GM12892 (cell line): ENCODE measurements around the gene FRMPD4.
A peak's percentile ranks its signal among the peaks of the same experiment; 100 is the strongest.

Experiments used
- DNase-seq: peaks from one replicate; pipeline ENCODE4 v3.0.0; 2011; ENCODE audit not compliant: insufficient read length
- FAIRE-seq: peaks from 2 replicates; lab custom pipeline; 2011; peaks lifted over from hg19 to GRCh38; lab: Jason Lieb, UNC
- POLR2A ChIP-seq: IDR thresholded peaks from 2 replicates; pipeline ENCODE4 v1.6.1; 2011; ENCODE audit warnings: low read depth, low read length, control low read depth
- POLR2AphosphoS5 ChIP-seq: IDR thresholded peaks from 2 replicates; pipeline ENCODE4 v1.6.1; 2011; ENCODE audit warnings: low read depth, low read length, control low read depth
- TAF1 ChIP-seq: IDR thresholded peaks from 2 replicates; pipeline ENCODE4 v1.6.1; 2011; ENCODE audit warnings: low read depth, mild to moderate bottlenecking, control low read depth, low read length, borderline replicate concordance

Gene FRMPD4

DNA sequence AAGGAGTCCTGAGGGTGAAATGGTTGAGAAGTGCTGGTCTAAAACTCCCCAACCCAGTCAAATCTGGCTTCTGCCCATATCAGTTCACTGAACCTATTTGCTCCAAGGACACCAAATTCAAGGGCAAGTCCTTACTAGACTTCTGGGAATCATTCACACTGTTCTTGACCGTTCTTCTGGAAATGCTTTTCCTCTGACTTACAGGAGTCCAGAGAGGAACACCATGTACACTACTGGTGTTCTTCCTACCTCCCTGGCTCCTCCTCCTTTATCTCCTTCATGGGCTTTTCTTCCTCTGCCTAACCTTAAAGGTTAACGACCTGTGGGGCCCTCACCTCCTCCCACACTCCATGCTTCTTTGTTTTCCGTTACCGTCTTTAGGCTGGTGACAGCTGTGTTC, 281.3 kb downstream of the FRMPD4 start:
- no peak for FAIRE-seq
- no peak for DNase-seq
- TF ChIP-seq POLR2AphosphoS5 (no peak), TAF1 (no peak), POLR2A (no peak)

DNA sequence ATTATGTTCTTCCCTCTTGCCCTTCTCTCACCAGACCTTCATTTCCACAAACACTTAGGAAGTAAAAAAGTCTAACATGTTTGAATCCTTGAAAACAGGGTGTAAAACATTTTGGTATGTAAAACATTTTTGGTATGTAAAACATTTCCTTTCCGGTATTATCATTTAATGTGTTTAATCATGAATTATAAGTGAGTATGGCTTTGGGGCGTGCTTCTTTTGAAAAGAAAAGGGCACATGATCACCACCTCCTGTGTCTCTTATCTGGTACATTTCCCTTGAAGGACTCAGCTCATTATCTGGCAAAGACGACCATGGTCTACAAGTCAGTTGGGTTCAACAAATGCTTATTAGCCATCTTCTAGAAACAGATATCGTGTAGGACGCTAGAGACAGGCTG, 283.6 kb downstream of the FRMPD4 start:
- no peak for TF ChIP-seq TAF1
- no peak for TF ChIP-seq POLR2AphosphoS5
- no peak for TF ChIP-seq POLR2A
- DNase-seq: no peak
- no peak for FAIRE-seq

DNA sequence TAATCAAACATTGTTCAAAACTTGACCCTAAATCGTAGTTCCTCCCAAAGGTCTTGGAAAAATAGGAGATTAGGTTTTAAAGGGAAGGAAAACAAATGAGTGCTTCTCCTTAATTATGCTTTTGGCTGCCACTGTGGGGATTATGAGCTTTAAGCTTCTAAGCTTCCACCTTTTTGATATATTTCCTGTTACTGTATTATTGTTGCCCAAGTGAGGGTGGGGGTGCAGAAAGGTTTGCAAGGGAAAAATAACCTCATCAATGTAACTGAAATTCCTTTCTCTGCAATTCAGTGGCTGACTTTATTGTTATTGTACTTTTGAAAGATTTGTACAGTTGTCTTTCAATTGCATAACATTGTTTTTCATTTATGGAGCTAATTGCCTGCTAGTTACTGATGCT, 285.1 kb downstream of the FRMPD4 start:
- DNase-seq (no peak), FAIRE-seq (no peak)
- TF ChIP-seq TAF1 (no peak), POLR2A (no peak), POLR2AphosphoS5 (no peak)

DNA sequence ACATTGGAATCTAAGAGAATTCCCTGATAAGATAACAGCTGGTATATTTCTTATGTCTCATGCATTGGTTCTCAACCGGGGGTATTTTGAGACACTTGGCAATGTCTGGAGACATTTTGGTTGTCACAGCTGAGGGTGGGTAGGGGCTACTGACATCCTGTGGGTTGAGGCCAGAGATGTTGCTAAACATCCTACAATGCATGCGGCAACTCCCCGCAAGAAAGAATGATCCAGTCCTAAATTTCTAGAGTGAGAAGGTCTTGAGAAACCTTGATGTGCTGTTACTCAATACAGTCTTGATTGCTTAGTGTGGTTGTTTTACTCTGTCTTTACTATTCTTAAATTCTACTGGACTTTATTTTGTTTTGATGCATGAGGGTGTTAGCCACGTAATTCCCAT, 287.2 kb downstream of the FRMPD4 start:
- TF ChIP-seq POLR2A (no peak), TAF1 (no peak), POLR2AphosphoS5 (no peak)
- DNase-seq (no peak), FAIRE-seq (no peak)

DNA sequence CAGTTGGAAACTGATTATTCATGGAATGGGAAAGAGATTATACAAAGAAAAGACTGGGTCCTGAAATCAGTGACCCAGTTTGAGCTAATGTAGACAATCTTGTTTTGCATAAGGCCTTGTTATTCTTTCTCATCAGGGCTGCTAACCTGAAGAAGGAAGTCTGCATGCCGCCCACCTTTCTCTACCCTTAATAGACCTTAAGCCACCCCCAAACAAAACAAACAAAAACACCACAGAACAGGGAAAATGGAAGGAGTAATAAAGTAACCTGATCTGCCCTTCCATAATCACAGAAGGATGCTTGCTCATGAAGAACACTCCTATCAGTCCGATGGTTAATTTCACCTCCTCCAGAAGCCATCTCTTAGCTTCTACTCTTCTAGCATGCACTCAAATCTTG, 288.1 kb downstream of the FRMPD4 start:
- no peak for DNase-seq
- no peak for FAIRE-seq
- no peak for TF ChIP-seq POLR2AphosphoS5
- no peak for TF ChIP-seq POLR2A
- TF ChIP-seq TAF1: no peak

DNA sequence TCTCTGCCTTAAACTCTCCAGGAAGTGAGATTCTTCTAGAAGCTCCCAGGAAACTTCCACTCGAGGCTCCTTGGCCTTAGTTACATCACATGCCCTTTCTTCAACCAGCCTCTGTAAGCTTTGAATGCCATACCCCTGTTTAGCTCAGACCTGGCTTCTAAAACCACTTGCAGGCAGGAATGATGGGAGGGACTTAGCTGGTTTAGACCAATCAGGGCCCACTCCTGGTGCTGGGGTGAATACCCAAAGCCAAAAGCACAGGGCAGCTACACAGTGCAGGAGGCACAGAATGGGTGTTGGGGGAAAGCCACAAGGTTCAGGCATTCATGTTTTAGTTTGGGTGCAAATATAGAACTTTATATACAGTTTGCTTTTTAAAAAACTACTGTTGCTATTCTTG, 296.2 kb downstream of the FRMPD4 start:
- DNase-seq (no peak), FAIRE-seq (no peak)
- TF ChIP-seq POLR2A (no peak), TAF1 (no peak), POLR2AphosphoS5 (no peak)

DNA sequence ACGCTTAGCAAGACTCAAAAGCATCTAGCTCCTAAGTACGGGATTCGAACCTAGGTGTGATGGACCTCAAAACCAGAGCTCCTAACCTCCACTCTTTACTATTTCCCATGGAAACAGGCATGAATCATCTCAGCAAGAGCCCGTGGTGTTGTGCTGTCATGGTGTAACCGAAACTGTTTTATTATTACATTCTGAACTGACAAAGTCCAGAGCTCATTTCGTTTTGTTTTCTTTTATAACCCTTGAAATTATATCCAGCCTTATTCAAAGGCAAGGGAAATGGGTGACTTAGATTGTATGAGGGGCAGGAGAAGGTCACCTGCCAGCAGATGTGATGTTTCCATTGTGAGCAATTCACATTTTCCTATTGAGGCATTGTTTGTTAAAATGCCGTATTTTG, 301.1 kb downstream of the FRMPD4 start:
- no peak for DNase-seq
- FAIRE-seq: no peak
- TF ChIP-seq POLR2AphosphoS5 (no peak), POLR2A (no peak), TAF1 (no peak)

DNA sequence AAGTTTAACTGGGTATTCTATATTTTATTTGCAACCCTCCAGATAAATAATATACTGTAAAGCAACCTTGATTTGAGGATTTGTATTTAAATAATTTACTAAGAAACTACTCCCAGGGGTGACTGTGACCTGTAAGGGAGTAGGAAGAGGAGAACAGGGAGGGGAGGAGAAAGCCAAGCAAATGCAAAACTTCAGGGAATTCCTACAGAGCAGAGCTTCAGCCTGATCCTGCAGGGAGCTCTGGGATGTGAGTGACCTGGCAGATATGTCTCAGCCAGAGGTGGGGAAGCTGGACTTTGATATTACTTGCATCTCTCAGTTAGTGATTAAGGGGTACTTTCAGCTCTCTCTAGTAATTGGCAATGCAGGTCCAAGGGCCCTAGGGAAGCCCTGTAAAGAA, 302.0 kb downstream of the FRMPD4 start:
- DNase-seq (no peak), FAIRE-seq (no peak)
- TF ChIP-seq POLR2AphosphoS5 (no peak), TAF1 (no peak), POLR2A (no peak)

DNA sequence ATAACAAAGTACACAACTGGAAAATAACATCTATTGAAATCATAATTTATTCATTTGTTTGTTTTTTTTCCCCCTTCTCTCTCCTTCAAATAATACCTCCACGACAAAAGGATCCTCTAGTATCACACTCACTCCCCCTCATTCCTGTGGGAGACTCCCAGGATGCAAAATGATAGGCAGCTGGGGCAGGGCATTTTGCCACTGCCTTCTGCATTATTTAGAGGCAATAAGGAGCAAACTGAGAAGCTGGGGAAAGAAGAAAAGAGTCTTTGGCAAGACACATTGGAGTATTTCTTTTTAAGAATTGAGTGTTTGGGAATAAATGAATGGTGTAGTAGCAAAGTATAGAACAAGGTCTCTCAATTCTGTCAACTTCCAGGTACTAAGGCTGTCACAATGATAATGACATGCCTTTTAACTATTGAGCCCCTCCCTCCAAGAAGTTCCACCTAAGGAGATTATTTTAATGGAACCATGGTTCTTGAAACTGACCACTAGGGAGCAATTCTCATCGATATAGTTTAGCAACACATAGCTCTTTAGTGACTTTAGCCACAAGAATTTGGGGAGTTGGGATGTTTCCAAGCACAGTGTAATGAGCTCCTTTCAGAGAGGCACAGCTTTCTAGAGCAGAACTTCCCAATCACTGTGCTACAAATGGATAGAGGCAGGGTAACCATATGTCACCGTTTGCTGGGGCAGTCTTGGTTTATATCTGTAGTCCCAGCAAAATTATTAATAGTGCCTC, 303.3 kb downstream of the FRMPD4 start:
- FAIRE-seq (no peak), DNase-seq (no peak)
- no peak for TF ChIP-seq POLR2AphosphoS5

DNA sequence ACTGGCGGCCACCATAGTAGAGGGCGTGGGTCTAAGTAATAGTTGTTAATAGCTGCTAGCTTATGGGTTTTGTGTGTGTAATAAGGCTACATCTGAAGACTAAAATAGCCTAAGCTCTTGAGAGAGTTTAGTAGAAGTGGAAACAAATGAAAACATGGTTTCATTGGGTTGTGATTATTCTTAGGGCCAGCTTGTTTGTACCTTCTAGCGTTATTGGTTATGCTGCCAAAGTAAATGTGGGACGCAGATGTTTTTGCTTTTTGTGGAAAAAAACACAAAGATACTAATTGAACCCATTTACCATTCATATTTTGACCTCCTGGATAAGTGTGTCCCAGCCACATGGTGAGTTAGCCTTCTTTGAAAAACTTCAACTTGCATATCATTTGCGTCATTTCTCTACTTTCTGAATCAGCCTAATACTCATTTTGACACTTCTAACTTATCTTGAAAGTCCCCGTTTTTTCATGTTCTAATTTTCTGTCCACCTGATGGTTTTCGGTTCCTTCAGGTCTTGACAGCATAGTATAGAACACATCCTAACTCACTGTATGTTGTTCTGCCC, 305.3 kb downstream of the FRMPD4 start:
- FAIRE-seq (peak; percentile 88), DNase-seq (peak; percentile 3)
- TF ChIP-seq TAF1 (no peak), POLR2A (no peak), POLR2AphosphoS5 (no peak)

DNA sequence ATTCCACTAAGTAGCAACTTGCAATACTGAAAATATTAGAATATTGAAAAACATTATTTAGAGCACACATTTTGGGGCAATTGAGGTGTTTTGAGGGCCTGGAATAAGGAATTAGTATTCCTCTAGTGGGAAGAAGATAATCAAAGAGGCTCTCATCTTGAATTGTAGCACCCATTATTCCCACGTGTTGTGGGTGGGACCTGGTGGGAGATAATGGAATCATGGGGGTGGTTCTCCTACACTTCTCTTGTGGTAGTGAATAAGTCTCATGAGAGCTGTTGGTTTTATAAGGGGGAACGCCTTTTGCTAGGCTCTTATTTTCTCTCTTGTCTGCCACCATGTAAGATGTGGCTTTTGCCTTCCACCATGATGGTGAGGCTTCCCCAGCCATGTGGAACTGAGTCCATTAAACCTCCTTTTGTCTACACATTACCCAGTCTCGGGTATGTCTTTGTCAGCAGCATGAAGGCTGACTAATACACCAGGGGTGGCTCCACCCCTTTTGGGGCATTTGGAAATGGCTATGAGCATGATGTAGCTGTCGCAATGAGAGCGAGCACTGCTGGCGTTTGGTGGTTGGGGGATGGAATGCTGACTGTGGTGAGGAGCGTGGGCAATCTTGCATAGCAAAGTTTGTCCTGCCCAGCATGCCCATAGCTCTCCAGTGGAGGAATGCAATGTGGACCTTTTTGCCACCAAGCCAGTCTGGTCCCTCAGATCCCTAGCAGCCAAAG, 308.2 kb downstream of the FRMPD4 start:
- FAIRE-seq: no peak
- DNase-seq: no peak
- TF ChIP-seq POLR2AphosphoS5: no peak
- no peak for TF ChIP-seq POLR2A
- TF ChIP-seq TAF1: no peak
